Ishikawa (cell line): Measurements from ENCODE around the gene PHKA2.

Experiments
- CEBPB ChIP-seq: IDR thresholded peaks from 2 replicates; pipeline ENCODE4 v1.6.1; 2012
- CREB1 ChIP-seq: IDR thresholded peaks from 2 replicates; pipeline ENCODE4 v1.6.1; 2012; ENCODE audit warnings: low read depth
- EGR1 ChIP-seq: IDR thresholded peaks from 2 replicates; pipeline ENCODE4 v1.6.1; 2012
- EP300 ChIP-seq: IDR thresholded peaks from 2 replicates; pipeline ENCODE4 v1.6.1; 2012; ENCODE audit warnings: borderline replicate concordance
- FOXM1 ChIP-seq: IDR thresholded peaks from 2 replicates; pipeline ENCODE4 v1.6.1; 2012; ENCODE audit warnings: low read depth, borderline replicate concordance
- NFIC ChIP-seq: IDR thresholded peaks from 2 replicates; pipeline ENCODE4 v1.6.1; 2012
- RAD21 ChIP-seq: IDR thresholded peaks from 2 replicates; pipeline ENCODE4 v1.6.1; 2012; ENCODE audit warnings: low read depth
- TAF1 ChIP-seq: IDR thresholded peaks from 2 replicates; pipeline ENCODE4 v1.6.1; 2012; ENCODE audit warnings: low read depth, mild to moderate bottlenecking
- TCF12 ChIP-seq: IDR thresholded peaks from 2 replicates; pipeline ENCODE4 v1.6.1; 2012; ENCODE audit warnings: low read depth
- TEAD4 ChIP-seq: IDR thresholded peaks from 2 replicates; pipeline ENCODE4 v1.6.1; 2012
- YY1 ChIP-seq: IDR thresholded peaks from 2 replicates; pipeline ENCODE4 v1.6.1; 2012; ENCODE audit warnings: low read depth
- ZBTB7A ChIP-seq: IDR thresholded peaks from 2 replicates; pipeline ENCODE4 v1.6.1; 2012; ENCODE audit warnings: low read depth
- TF ChIP-seq, protein P1 (sequence below): IDR thresholded peaks from 2 replicates; pipeline ENCODE4 v1.6.1; 2012; ENCODE audit warnings: low read depth, mild to moderate bottlenecking
- TF ChIP-seq, protein P2 (sequence below): IDR thresholded peaks from 2 replicates; pipeline ENCODE4 v1.6.1; 2012
- TF ChIP-seq, protein P3 (sequence below): IDR thresholded peaks from 2 replicates; pipeline ENCODE4 v1.6.1; 2012

Gene PHKA2

DNA sequence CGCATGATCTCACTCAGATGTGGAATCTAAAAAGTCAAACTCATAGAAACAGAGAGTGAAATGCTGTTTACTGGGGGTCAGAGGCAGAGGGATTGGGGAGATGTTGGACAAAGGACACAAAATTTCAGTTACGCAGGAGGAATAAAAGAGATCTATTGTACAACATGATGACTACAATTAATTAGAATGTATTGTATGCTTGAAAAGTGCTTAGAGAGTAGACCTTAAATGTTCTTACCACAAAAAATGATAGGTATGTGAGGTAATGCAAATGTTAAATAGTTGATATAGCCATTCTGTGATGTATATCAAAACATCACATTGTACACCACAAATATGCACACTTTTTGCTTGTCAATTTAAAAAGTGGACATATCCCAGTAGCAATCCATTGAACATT lies 36.1 kb upstream of the PHKA2 start:
- TF ChIP-seq, protein P1, sequence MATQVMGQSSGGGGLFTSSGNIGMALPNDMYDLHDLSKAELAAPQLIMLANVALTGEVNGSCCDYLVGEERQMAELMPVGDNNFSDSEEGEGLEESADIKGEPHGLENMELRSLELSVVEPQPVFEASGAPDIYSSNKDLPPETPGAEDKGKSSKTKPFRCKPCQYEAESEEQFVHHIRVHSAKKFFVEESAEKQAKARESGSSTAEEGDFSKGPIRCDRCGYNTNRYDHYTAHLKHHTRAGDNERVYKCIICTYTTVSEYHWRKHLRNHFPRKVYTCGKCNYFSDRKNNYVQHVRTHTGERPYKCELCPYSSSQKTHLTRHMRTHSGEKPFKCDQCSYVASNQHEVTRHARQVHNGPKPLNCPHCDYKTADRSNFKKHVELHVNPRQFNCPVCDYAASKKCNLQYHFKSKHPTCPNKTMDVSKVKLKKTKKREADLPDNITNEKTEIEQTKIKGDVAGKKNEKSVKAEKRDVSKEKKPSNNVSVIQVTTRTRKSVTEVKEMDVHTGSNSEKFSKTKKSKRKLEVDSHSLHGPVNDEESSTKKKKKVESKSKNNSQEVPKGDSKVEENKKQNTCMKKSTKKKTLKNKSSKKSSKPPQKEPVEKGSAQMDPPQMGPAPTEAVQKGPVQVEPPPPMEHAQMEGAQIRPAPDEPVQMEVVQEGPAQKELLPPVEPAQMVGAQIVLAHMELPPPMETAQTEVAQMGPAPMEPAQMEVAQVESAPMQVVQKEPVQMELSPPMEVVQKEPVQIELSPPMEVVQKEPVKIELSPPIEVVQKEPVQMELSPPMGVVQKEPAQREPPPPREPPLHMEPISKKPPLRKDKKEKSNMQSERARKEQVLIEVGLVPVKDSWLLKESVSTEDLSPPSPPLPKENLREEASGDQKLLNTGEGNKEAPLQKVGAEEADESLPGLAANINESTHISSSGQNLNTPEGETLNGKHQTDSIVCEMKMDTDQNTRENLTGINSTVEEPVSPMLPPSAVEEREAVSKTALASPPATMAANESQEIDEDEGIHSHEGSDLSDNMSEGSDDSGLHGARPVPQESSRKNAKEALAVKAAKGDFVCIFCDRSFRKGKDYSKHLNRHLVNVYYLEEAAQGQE: no peak
- no peak for TF ChIP-seq TAF1
- TF ChIP-seq TCF12: no peak
- no peak for TF ChIP-seq EP300
- TF ChIP-seq CREB1: no peak
- TF ChIP-seq FOXM1: no peak
- TF ChIP-seq EGR1: no peak
- TF ChIP-seq, protein P2, sequence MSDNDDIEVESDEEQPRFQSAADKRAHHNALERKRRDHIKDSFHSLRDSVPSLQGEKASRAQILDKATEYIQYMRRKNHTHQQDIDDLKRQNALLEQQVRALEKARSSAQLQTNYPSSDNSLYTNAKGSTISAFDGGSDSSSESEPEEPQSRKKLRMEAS: no peak
- TF ChIP-seq CEBPB: no peak
- TF ChIP-seq NFIC: no peak
- TF ChIP-seq, protein P3, sequence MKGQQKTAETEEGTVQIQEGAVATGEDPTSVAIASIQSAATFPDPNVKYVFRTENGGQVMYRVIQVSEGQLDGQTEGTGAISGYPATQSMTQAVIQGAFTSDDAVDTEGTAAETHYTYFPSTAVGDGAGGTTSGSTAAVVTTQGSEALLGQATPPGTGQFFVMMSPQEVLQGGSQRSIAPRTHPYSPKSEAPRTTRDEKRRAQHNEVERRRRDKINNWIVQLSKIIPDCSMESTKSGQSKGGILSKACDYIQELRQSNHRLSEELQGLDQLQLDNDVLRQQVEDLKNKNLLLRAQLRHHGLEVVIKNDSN: no peak
- TF ChIP-seq TEAD4: no peak

DNA sequence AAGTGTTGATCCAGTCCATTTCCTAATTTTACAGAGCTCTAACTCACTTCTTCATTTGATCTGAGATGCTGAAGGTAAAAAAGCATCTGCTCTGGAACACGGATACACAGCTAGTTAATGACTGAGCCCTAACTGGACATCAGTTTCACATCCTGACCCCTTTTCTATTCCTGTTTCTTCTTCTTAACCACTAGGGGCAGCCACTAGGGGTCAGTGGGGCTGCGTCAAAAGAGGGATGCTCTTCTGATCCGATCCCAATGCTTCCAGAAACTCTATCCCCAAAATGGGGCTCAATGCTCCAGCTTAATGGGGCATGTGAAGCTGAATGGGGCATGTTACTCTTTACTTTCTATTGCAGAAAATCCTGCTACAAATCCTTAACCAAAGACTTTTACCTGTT lies 33.4 kb upstream of the PHKA2 start:
- no peak for TF ChIP-seq FOXM1
- TF ChIP-seq RAD21: peak; percentile 62
- no peak for TF ChIP-seq CREB1

DNA sequence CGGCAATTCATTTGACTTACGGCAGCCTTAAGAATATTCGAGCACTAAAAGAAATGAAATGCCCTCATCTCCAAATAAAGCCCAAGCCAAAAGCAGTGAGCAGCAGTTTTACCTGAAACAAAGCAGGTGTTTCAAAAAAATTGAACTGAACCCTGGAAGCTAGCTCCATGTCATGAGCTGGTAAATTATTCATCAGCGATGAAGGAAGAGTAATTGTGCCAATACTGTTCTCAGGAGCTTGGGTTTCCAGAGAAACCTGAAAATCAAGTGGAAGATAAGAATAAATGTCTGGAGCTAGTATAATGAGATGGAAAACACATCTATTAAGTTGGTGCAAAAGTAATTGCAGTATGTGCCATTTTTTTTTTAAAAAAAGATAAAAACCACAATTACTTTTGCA lies 24.0 kb upstream of the PHKA2 start:
- TF ChIP-seq TAF1 (no peak), ZBTB7A (no peak), CEBPB (no peak), EGR1 (no peak), TEAD4 (no peak), NFIC (no peak), CREB1 (no peak), FOXM1 (no peak), RAD21 (no peak), TCF12 (no peak), YY1 (no peak), EP300 (no peak)
- TF ChIP-seq, protein P3: no peak
- TF ChIP-seq, protein P1: no peak
- TF ChIP-seq, protein P2: no peak

DNA sequence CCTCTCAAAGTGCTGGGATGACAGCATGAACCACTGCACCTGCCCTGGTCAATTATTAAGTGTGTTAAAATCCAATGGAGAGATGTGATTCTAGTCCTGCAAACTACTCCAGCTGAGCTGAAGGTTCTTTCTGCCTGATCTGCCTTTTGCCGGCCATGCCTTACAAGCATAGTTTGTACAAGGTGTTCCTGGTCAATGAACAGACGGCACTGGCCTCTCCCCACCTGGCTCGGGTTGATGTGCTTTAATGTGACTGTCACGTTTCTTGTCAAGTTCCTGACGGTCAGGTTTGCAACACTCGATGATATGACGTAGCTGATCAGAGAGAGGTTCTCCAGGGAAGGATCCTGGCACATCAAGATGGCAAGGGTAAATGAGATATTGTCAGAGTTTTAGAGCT lies 23.1 kb upstream of the PHKA2 start:
- TF ChIP-seq, protein P2: no peak
- TF ChIP-seq ZBTB7A: no peak

DNA sequence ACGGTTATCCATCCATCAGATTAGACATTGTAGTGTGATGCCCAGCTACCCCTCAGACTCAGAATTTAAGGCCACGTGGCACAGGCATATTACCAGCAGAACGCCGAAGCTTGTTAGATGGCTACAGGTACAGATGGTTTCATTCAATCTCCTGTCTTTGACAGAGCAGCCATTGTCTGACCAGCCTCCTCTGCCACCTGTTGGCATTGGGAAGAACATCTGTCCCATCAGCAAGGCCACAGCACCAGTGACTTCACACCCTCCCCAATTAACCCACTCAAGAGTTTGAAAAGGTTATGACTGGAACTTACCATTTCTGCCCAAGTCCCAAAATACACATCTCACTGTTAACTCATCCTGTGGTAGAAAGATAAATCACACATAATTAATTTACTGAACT lies 22.0 kb upstream of the PHKA2 start:
- TF ChIP-seq RAD21 (peak; percentile 30; the same call in 1 of the 2 replicates), CEBPB (no peak)

DNA sequence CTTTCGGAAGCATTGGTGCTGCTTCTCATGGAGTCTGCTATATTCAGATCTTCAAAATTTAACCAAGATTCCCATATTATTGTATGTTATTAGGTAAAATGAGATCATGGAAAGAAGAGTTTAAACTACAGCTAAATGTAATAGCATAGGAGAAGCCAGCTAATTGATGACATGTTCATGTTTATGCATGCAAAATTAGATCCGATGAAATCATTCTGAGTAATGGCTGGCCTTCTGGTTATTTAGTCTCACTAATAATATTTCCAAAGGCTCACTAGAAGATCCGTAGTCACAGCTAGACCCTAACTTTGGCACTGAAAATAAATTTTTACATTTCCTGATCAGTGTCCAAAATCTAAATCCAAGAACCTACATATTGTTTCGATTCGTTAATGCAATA lies 19.8 kb upstream of the PHKA2 start:
- no peak for TF ChIP-seq EGR1
- no peak for TF ChIP-seq RAD21
- no peak for TF ChIP-seq YY1
- TF ChIP-seq, protein P3: no peak
- no peak for TF ChIP-seq EP300
- TF ChIP-seq FOXM1: no peak
- TF ChIP-seq, protein P1: no peak
- no peak for TF ChIP-seq TEAD4
- no peak for TF ChIP-seq TAF1
- TF ChIP-seq CEBPB: no peak
- no peak for TF ChIP-seq TCF12
- no peak for TF ChIP-seq CREB1
- no peak for TF ChIP-seq NFIC
- no peak for TF ChIP-seq ZBTB7A
- TF ChIP-seq, protein P2: no peak
